HG03135 (cell line): ENCODE results near the gene SCYGR4.

ENCODE experiments used
- ATAC-seq: cut with Tn5 transposase; IDR thresholded peaks from one replicate; pipeline ENCODE4 v1.9.1; 2021; ENCODE audit warnings: mild to moderate bottlenecking, moderate library complexity; ENCODE audit not compliant: unreplicated experiment

The SCYGR4 gene

GRCh38 chr2:227613272-227613660 is 4.0 kb upstream of the SCYGR4 start:
- no peak for ATAC-seq

- no peak for ATAC-seq
Measured at GRCh38 chr2:227614246-227614645, 3.1 kb upstream of the SCYGR4 start.

GRCh38 chr2:227614740-227615139 is 2.6 kb upstream of the SCYGR4 start, which contains the start of gene SCYGR3:
Gene SCYGR3, minus strand, starts transcription at chr2:227614840. Its CDS starts 0 bp downstream, at chr2:227614840.
- no peak for ATAC-seq

GRCh38 chr2:227615181-227615580 is 2.1 kb upstream of the SCYGR4 start:
- ATAC-seq = no peak

- no peak for ATAC-seq
Measured at GRCh38 chr2:227615906-227616305, 1.4 kb upstream of the SCYGR4 start.

- no peak for ATAC-seq
Measured at GRCh38 chr2:227616631-227617030, 667 bp upstream of the SCYGR4 start.

GRCh38 chr2:227623226-227623625 is 5.9 kb downstream of the SCYGR4 start:
- ATAC-seq = no peak

GRCh38 chr2:227625420-227625819 is 8.1 kb downstream of the SCYGR4 start:
- ATAC-seq = no peak

- ATAC-seq = no peak
Measured at GRCh38 chr2:227626580-227627151, 9.4 kb downstream of the SCYGR4 start.

GRCh38 chr2:227627769-227628168 is 10.5 kb downstream of the SCYGR4 start:
- peak; percentile 95 for ATAC-seq

- ATAC-seq = no peak
Measured at GRCh38 chr2:227629435-227629834, 12.1 kb downstream of the SCYGR4 start.

GRCh38 chr2:227630322-227630721 is 13.0 kb downstream of the SCYGR4 start:
- ATAC-seq = no peak

- ATAC-seq = no peak
Measured at GRCh38 chr2:227632827-227633226, 15.5 kb downstream of the SCYGR4 start.

- no peak for ATAC-seq
Measured at GRCh38 chr2:227634201-227634600, 16.9 kb downstream of the SCYGR4 start.

- ATAC-seq = no peak
Measured at GRCh38 chr2:227642656-227643055, 25.4 kb downstream of the SCYGR4 start.

- no peak for ATAC-seq
Measured at GRCh38 chr2:227643990-227644551, 26.8 kb downstream of the SCYGR4 start.

- no peak for ATAC-seq
Measured at GRCh38 chr2:227653419-227653818, 36.1 kb downstream of the SCYGR4 start.

GRCh38 chr2:227654426-227654825 is 37.1 kb downstream of the SCYGR4 start:
- no peak for ATAC-seq

GRCh38 chr2:227655454-227655853 is 38.2 kb downstream of the SCYGR4 start:
- no peak for ATAC-seq

- ATAC-seq = no peak
Measured at GRCh38 chr2:227657199-227657845, 40.0 kb downstream of the SCYGR4 start.

GRCh38 chr2:227661025-227661649 is 43.8 kb downstream of the SCYGR4 start:
- no peak for ATAC-seq

GRCh38 chr2:227661827-227662226 is 44.5 kb downstream of the SCYGR4 start:
- ATAC-seq = no peak
